Mesodermal cell (in vitro differentiated cells): Measurements from ENCODE around the gene DDX10.
"Not testable (repeated sequence)": the region's sequence is repeated elsewhere in the genome, so short reads cannot be mapped to it uniquely, and the experiment has no call there.

Source experiments
- H3K27ac ChIP-seq: 2 replicates; pipeline ENCODE4 v1.7.0; 2013; ENCODE audit warnings: mild to moderate bottlenecking, low read depth, low read length, moderate library complexity; ENCODE audit not compliant: severe bottlenecking
- H3K36me3 ChIP-seq: 2 replicates; pipeline ENCODE4 v1.7.1; 2013; ENCODE audit warnings: mild to moderate bottlenecking, low read length, moderate library complexity; ENCODE audit not compliant: control insufficient read depth, insufficient read depth
- H3K4me1 ChIP-seq: one replicate; pipeline ENCODE4 v1.7.1; 2013; ENCODE audit warnings: mild to moderate bottlenecking, low read length; ENCODE audit not compliant: insufficient read depth, control insufficient read depth, poor library complexity, severe bottlenecking
- H3K4me3 ChIP-seq: 2 replicates; pipeline ENCODE4 v1.7.0; 2013; ENCODE audit warnings: low read length, control low read depth, mild to moderate bottlenecking; ENCODE audit not compliant: insufficient read depth, poor library complexity, severe bottlenecking; ENCODE audit errors: extremely low read depth
- H3K9me3 ChIP-seq: 2 replicates; pipeline ENCODE4 v1.7.1; 2013; ENCODE audit warnings: mild to moderate bottlenecking, low read length, moderate library complexity; ENCODE audit not compliant: control insufficient read depth
- WGBS, 2 experiments: methylation state at CpG; one replicate each; pipeline ENCODE4 v1.1.5; 2013; ENCODE audit warnings: missing lambda C conversion rate in 2 of 2; ENCODE audit not compliant: insufficient coverage in 2 of 2; 5-methylcytosine and 5-hydroxymethylcytosine counted together

DDX10 gene

GRCh38 chr11:108819957-108820356 is 155.1 kb downstream of the DDX10 start:
- WGBS, 2 experiments = no CpG with 5 or more reads among the region's 2 CpGs
- H3K4me1 ChIP-seq = no peaks in the 10 kb centered on the region
- H3K4me3 ChIP-seq = no peak overlapping the region
- H3K9me3 ChIP-seq = no peaks in the 10 kb centered on the region
- H3K36me3 ChIP-seq = no peaks in the 10 kb centered on the region
- H3K27ac ChIP-seq = no peak overlapping the region

GRCh38 chr11:108823960-108824359 is 159.1 kb downstream of the DDX10 start:
- H3K36me3 ChIP-seq, H3K4me3 ChIP-seq, H3K27ac ChIP-seq, H3K4me1 ChIP-seq, H3K9me3 ChIP-seq: not testable (repeated sequence)
- 91 to 97% methylated on average over 10 to 11 of the region's 11 CpGs for WGBS, 2 experiments

- H3K27ac ChIP-seq = no peak overlapping the region
- H3K4me3 ChIP-seq = no peak overlapping the region
- H3K9me3 ChIP-seq = no peaks in the 10 kb centered on the region
- no peaks in the 10 kb centered on the region for H3K36me3 ChIP-seq
- WGBS, 2 experiments = no CpG with 5 or more reads among the region's 3 CpGs
- no peaks in the 10 kb centered on the region for H3K4me1 ChIP-seq
Observed at GRCh38 chr11:108824545-108824944, 159.7 kb downstream of the DDX10 start.

GRCh38 chr11:108825381-108825780 is 160.5 kb downstream of the DDX10 start:
- Histone ChIP-seq H3K36me3 (no peaks in the 10 kb centered on the region), H3K27ac (no peak overlapping the region), H3K9me3 (no peaks in the 10 kb centered on the region), H3K4me1 (no peaks in the 10 kb centered on the region), H3K4me3 (no peak overlapping the region)
- 100% methylated on average over 1 of the region's 1 CpG; no CpG with 5 or more reads in 1 of the 2 experiments for WGBS, 2 experiments

- H3K9me3 ChIP-seq = no peaks in the 10 kb centered on the region
- no peak overlapping the region for H3K27ac ChIP-seq
- H3K4me1 ChIP-seq = no peaks in the 10 kb centered on the region
- H3K4me3 ChIP-seq = no peak overlapping the region
- no peaks in the 10 kb centered on the region for H3K36me3 ChIP-seq
- 100% methylated on average over 1 of the region's 2 CpGs; no CpG with 5 or more reads in 1 of the 2 experiments for WGBS, 2 experiments
Observed at GRCh38 chr11:108826136-108826535, 161.3 kb downstream of the DDX10 start.

- H3K4me3 ChIP-seq = no peak overlapping the region
- no peaks in the 10 kb centered on the region for H3K36me3 ChIP-seq
- H3K9me3 ChIP-seq = no peaks in the 10 kb centered on the region
- H3K4me1 ChIP-seq = no peaks in the 10 kb centered on the region
- WGBS, 2 experiments = 86% methylated on average over 4 to 5 of the region's 7 CpGs
- no peak overlapping the region for H3K27ac ChIP-seq
Observed at GRCh38 chr11:108835624-108836023, 170.8 kb downstream of the DDX10 start.

GRCh38 chr11:108836541-108836940 is 171.7 kb downstream of the DDX10 start:
- 93% methylated on average over 3 to 4 of the region's 7 CpGs for WGBS, 2 experiments
- no peaks in the 10 kb centered on the region for H3K4me1 ChIP-seq
- no peak overlapping the region for H3K4me3 ChIP-seq
- no peaks in the 10 kb centered on the region for H3K9me3 ChIP-seq
- H3K27ac ChIP-seq = no peak overlapping the region
- H3K36me3 ChIP-seq = no peaks in the 10 kb centered on the region

GRCh38 chr11:108838102-108838791 is 173.4 kb downstream of the DDX10 start:
- no peak overlapping the region for H3K27ac ChIP-seq
- no peaks in the 10 kb centered on the region for H3K36me3 ChIP-seq
- H3K4me3 ChIP-seq = no peak overlapping the region
- H3K9me3 ChIP-seq = no peaks in the 10 kb centered on the region
- no CpG with 5 or more reads among the region's 3 CpGs for WGBS, 2 experiments
- no peaks in the 10 kb centered on the region for H3K4me1 ChIP-seq

GRCh38 chr11:108838792-108839105 is 173.9 kb downstream of the DDX10 start:
- Histone ChIP-seq H3K4me3 (no peak overlapping the region), H3K9me3 (no peaks in the 10 kb centered on the region), H3K36me3 (no peaks in the 10 kb centered on the region), H3K4me1 (no peaks in the 10 kb centered on the region), H3K27ac (no peak overlapping the region)
- no CpG with 5 or more reads among the region's 1 CpG for WGBS, 2 experiments

- H3K27ac ChIP-seq = no peak overlapping the region
- no peaks in the 10 kb centered on the region for H3K9me3 ChIP-seq
- H3K4me3 ChIP-seq = no peak overlapping the region
- no peaks in the 10 kb centered on the region for H3K36me3 ChIP-seq
- no peaks in the 10 kb centered on the region for H3K4me1 ChIP-seq
Observed at GRCh38 chr11:108846009-108846408, 181.1 kb downstream of the DDX10 start.

- Histone ChIP-seq H3K36me3 (no peaks in the 10 kb centered on the region), H3K4me3 (no peak overlapping the region), H3K4me1 (no peaks in the 10 kb centered on the region), H3K27ac (no peak overlapping the region), H3K9me3 (no peaks in the 10 kb centered on the region)
- WGBS, 2 experiments = 100% methylated on average over 1 of the region's 3 CpGs; no CpG with 5 or more reads in 1 of the 2 experiments
Observed at GRCh38 chr11:108847298-108847990, 182.6 kb downstream of the DDX10 start.
